Middle frontal gyrus (tissue), 1 donor: ENCODE data around the gene PHLDA2.
"Not testable (repeated sequence)": the region's sequence is repeated elsewhere in the genome, so short reads cannot be mapped to it uniquely, and the experiment has no call there.

ENCODE experiments used
- DNase-seq: peaks from one replicate; pipeline ENCODE4 v3.0.0-alpha.2; 2015; ENCODE audit warnings: low spot score; ENCODE audit errors: extremely low spot score

Gene PHLDA2

GRCh38 chr11:2915473-2915872, 13.7 kb downstream of the PHLDA2 start:
- DNase-seq: no peak

GRCh38 chr11:2914455-2915195, 14.6 kb downstream of the PHLDA2 start:
- no peak for DNase-seq

GRCh38 chr11:2913776-2914175, 15.4 kb downstream of the PHLDA2 start:
- no peak for DNase-seq

GRCh38 chr11:2913019-2913431, 16.2 kb downstream of the PHLDA2 start:
- DNase-seq: no peak

- no peak for DNase-seq
These were observed 16.7 kb downstream of the PHLDA2 start for GRCh38 chr11:2912498-2912897.

- DNase-seq: no peak
These were observed 17.3 kb downstream of the PHLDA2 start for GRCh38 chr11:2911785-2912391.

- DNase-seq: no peak
These were observed 18.0 kb downstream of the PHLDA2 start for GRCh38 chr11:2911088-2911784.

GRCh38 chr11:2910401-2910955, 18.7 kb downstream of the PHLDA2 start:
- no peak for DNase-seq

- DNase-seq: no peak
These were observed 19.9 kb downstream of the PHLDA2 start for GRCh38 chr11:2909133-2909902.

- DNase-seq: no peak
These were observed 21.1 kb downstream of the PHLDA2 start for GRCh38 chr11:2908130-2908529.

- DNase-seq: not testable (repeated sequence)
These were observed 23.9 kb downstream of the PHLDA2 start for GRCh38 chr11:2905299-2905698.

GRCh38 chr11:2904153-2905052, 24.8 kb downstream of the PHLDA2 start:
- DNase-seq: no peak

- no peak for DNase-seq
These were observed 25.6 kb downstream of the PHLDA2 start for GRCh38 chr11:2903672-2904011.

GRCh38 chr11:2902784-2903671, 26.2 kb downstream of the PHLDA2 start:
- DNase-seq: no peak

- DNase-seq: no peak
These were observed 27.1 kb downstream of the PHLDA2 start for GRCh38 chr11:2901854-2902783.

GRCh38 chr11:2901196-2901796, 27.9 kb downstream of the PHLDA2 start:
- DNase-seq: no peak

- no peak for DNase-seq
These were observed 30.0 kb downstream of the PHLDA2 start for GRCh38 chr11:2899080-2899783.
